Choroid plexus epithelial cell (primary cell): ENCODE results near the gene ITGB6.

Experiments used
- DNase-seq: peaks from one replicate; pipeline ENCODE4 v3.0.0-alpha.2; 2010; ENCODE audit warnings: low read depth
- H3K4me3 ChIP-seq: 2 replicates; pipeline ENCODE4 v1.5.1; 2011; ENCODE audit warnings: low read depth, mild to moderate bottlenecking, control low read depth, low read length, moderate library complexity
- CTCF ChIP-seq: conservative IDR thresholded peaks from 2 replicates; pipeline ENCODE4 v1.5.1; 2011; ENCODE audit warnings: low read depth, mild to moderate bottlenecking, control low read depth, inconsistent platforms, low read length, moderate library complexity

ITGB6 gene

GRCh38 chr2:160241251-160242137 is 41.4 kb upstream of the ITGB6 start:
- DNase-seq, result peak; percentile 80
- H3K4me3 ChIP-seq, result no peak overlapping the region
- TF ChIP-seq CTCF, result no peak

- no peak overlapping the region for H3K4me3 ChIP-seq
- no peak for DNase-seq
- TF ChIP-seq CTCF, result no peak
Measured at GRCh38 chr2:160239436-160239835, 39.4 kb upstream of the ITGB6 start.

GRCh38 chr2:160238392-160238791 is 38.3 kb upstream of the ITGB6 start:
- no peak for DNase-seq
- no peak overlapping the region for H3K4me3 ChIP-seq
- no peak for TF ChIP-seq CTCF

GRCh38 chr2:160232905-160233475 is 32.9 kb upstream of the ITGB6 start:
- TF ChIP-seq CTCF, result no peak
- peak; percentile 52 for DNase-seq
- no peak overlapping the region for H3K4me3 ChIP-seq

DNA sequence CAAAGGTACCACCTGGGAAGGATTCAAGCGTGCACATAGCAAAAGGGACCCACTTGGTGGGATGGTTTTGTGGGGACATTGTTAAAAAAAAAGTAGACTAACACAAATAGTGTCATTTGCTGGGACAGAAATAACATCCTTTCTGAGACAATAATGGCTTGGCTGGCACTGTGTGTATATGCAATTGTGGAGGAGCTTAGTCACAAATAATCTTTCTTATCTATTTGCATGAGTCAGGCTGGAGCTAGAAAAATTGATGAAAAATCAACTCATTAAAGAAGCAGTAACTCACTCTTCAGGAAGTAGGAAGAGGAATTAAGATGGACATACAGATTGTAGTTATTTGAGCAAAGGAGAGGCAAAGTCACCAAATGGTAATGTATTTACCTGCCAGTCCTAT is 29.5 kb upstream of the ITGB6 start:
- no peak for TF ChIP-seq CTCF
- DNase-seq, result peak; percentile 73
- no peak overlapping the region for H3K4me3 ChIP-seq

DNA sequence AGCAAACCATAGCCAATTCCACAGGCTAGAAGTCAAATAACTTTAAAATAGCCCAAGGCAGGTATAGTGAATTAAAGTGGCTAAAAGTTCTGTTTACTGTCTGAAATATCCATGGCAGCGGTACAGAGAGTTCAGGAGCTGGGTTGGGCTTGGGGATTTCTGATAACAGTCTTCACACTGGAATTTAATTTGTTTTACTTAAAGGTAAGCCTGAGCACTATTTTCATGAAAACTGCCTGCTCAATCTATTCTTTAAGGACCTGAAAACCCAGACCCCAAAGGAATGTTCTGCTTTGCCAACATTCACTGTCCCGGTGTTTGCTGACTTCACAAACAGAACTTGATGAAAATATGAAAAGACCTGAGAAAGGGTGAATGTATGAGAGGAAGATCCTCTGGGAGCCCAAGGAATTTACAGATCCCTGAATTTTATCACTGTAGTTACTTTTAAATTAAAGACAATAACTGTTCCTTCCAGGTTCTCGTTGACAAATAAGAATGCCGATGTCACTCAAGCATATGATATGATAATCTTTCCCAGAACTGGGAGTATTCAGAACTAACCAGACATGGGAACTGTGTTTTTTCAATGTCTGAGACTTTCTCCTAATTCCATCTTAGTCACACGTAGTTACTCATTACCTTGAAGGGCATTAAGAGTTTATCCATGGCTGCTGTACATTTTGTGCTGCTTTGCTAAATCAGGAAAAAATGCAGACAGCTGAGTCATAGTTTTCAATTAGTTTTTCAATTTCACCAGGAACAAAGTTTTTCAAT is 28.3 kb upstream of the ITGB6 start:
- no peak overlapping the region for H3K4me3 ChIP-seq
- no peak for TF ChIP-seq CTCF
- DNase-seq, result peak; percentile 93
